Stimulated activated CD8-positive, alpha-beta memory T cell treated with anti-CD3 and anti-CD28 coated beads, Interleukin-4, amount 100 ng/mL, for 48 hours (primary cell): ENCODE data around the gene RYR1.
"Not testable (repeated sequence)": the region's sequence is repeated elsewhere in the genome, so short reads cannot be mapped to it uniquely, and the experiment has no call there.

ENCODE experiments used
- DNase-seq: peaks from one replicate; pipeline ENCODE4 v3.0.0-alpha.2; 2020

The RYR1 gene

GRCh38 chr19:38463365-38463764 is 29.9 kb downstream of the RYR1 start:
- no peak for DNase-seq

GRCh38 chr19:38464421-38465082 is 31.1 kb downstream of the RYR1 start:
- DNase-seq = no peak

DNA sequence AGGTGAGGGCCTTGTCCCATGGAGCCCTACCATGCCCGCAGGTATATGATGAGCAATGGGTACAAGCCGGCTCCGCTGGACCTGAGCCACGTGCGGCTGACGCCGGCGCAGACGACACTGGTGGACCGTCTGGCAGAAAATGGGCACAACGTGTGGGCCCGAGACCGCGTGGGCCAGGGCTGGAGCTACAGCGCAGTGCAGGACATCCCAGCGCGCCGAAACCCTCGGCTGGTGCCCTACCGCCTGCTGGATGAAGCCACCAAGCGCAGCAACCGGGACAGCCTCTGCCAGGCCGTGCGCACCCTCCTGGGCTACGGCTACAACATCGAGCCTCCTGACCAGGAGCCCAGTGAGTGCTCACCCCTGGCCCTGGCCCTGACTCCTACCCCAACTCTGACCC is 32.6 kb downstream of the RYR1 start:
- no peak for DNase-seq

- no peak for DNase-seq
Observed at GRCh38 chr19:38467541-38468525, 34.3 kb downstream of the RYR1 start.

GRCh38 chr19:38469151-38469550 is 35.7 kb downstream of the RYR1 start:
- no peak for DNase-seq

DNA sequence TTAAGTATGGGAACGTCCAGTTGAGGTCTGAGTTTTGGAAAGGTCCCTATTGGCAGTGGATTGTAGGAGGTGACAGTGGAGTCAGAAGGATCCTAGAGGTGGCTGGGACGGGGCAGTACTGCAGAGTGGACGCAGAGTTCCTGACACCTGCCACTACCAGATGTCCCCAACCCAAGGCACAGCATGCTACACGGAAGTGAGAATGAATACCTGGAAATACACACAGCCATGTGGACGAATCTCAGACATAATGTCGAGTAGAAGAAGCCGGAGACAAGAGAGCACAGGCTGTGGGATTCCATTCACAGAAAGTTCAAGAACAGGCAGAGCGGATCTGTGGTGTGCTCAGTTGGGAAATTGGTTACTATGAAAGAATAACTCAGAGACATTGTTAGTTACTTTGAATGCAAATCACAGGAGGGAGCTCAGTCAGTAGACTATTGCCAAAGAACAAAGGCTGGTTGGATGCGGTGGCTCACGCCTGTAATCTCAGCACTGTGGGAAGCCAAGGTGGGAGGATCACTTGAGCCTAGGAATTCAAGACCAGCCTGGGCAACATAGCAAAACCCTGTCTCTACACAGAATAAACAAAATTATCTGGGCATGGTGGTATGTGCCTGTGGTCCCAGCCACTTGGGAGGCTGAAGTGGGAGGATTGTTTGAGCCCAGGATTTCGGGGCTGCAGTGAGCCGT is 37.4 kb downstream of the RYR1 start:
- DNase-seq = no peak

DNA sequence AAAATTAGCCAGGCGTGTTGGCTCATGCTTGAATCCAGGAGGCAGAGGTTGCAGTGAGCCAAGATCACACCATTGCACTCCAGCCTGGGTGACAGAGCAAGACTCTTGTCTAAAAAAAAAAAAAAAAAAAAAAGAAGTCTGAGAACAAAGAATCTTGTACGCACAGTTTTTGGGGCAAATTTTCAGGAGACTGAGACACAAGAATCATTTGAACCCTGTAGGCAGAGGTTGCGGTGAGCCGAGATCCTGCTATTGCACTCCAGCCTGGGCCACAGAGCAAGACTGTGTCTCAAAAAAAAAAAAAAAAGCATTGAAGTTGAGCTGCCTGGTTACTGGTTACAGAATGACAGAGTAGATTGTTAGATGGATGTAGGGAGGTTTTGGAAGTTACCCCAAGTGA is 39.2 kb downstream of the RYR1 start:
- DNase-seq = not testable (repeated sequence)

DNA sequence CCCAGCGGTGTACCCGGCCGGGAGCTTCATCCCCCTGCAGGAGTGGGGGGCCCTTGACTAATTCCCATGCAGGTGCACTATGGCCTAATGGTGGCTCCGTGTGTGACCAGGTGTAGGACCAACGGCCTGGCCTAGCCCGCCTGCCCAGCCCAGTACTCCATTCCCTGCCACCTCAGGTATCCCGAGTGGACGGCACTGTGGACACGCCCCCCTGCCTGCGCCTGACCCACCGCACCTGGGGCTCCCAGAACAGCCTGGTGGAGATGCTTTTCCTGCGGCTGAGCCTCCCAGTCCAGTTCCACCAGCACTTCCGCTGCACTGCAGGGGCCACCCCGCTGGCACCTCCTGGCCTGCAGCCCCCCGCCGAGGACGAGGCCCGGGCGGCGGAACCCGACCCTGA is 39.7 kb downstream of the RYR1 start:
- no peak for DNase-seq

GRCh38 chr19:38475176-38475575 is 41.7 kb downstream of the RYR1 start:
- DNase-seq = no peak

DNA sequence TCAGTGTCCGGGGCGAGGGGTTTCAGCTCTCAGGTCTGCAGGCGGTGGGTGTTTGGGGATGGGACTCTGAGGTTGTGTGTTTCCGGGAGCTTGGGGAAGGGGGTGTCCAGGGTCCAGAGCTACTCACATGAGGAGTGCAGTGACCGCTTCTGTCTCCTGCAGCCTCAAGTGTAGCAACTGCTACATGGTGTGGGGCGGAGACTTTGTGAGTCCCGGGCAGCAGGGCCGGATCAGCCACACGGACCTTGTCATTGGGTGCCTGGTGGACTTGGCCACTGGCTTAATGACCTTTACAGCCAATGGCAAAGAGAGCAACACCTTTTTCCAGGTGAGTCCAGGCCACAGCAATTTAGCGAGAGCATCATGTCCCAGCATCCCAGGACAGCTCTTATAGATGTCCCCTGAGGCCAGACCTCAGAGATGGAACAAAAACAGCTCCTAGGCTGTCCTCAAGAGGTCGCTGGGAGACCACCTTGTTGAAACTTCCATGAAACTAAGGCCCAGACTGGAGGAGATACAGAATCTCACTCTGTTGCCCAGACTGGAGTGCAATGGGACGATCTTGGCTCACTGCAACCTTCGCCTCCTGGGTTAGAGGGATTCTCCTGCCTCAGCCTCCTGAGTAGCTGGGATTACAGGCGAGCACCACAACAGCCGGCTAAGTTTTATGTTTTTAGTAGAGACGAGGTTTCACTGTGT is 44.9 kb downstream of the RYR1 start:
- DNase-seq = no peak

GRCh38 chr19:38482496-38482895 is 49.0 kb downstream of the RYR1 start:
- no peak for DNase-seq

DNA sequence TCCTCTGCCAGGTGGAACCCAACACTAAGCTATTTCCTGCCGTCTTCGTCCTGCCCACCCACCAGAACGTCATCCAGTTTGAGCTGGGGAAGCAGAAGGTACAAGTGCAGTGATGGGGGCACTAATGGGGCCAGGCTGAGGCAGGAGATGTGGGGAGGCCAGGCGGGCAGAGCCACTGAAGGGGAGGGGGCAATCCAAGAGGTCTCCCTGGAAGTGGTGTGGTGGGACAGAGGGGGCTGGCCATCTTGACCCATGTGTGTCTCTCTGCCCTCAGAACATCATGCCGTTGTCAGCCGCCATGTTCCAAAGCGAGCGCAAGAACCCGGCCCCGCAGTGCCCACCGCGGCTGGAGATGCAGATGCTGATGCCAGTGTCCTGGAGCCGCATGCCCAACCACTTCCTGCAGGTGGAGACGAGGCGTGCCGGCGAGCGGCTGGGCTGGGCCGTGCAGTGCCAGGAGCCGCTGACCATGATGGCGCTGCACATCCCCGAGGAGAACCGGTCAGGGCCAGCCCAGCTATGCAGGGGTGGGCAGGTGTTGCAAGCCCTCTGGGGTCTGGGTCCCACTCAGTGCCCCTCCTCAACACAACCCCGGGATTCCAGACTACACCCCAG is 49.6 kb downstream of the RYR1 start:
- no peak for DNase-seq

- no peak for DNase-seq
Observed at GRCh38 chr19:38484747-38485146, 51.3 kb downstream of the RYR1 start.

- DNase-seq = no peak
Observed at GRCh38 chr19:38485541-38486285, 52.2 kb downstream of the RYR1 start.

- DNase-seq = no peak
Observed at GRCh38 chr19:38486731-38487336, 53.3 kb downstream of the RYR1 start.

- DNase-seq = no peak
Observed at GRCh38 chr19:38488096-38488495, 54.6 kb downstream of the RYR1 start.

DNA sequence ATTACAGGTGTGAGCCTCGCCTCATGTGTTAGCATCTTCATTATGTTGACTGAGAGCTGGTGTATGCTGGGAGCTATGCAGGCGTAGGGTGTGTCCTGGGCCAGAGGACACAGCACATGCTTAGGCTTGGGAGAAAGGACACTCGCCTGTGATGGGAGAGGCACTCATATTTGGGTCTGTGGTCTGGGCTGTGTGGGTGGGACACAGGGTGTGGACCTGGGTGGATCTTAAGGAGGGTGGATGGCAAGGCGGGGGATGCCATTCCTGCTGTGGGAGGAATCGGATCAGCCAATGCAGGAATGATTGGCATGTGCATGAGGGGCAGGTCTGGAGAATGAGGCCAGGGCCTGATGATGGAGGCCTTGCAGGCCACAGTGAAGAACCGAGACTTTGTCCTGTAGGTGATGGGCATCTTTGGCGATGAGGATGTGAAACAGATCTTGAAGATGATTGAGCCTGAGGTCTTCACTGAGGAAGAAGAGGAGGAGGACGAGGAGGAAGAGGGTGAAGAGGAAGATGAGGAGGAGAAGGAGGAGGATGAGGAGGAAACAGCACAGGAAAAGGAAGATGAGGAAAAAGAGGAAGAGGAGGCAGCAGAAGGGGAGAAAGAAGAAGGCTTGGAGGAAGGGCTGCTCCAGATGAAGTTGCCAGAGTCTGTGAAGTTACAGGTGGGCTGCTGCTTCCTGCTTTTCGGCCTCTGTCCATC is 55.4 kb downstream of the RYR1 start:
- DNase-seq = no peak

GRCh38 chr19:38490861-38491260 is 57.4 kb downstream of the RYR1 start:
- DNase-seq = no peak

DNA sequence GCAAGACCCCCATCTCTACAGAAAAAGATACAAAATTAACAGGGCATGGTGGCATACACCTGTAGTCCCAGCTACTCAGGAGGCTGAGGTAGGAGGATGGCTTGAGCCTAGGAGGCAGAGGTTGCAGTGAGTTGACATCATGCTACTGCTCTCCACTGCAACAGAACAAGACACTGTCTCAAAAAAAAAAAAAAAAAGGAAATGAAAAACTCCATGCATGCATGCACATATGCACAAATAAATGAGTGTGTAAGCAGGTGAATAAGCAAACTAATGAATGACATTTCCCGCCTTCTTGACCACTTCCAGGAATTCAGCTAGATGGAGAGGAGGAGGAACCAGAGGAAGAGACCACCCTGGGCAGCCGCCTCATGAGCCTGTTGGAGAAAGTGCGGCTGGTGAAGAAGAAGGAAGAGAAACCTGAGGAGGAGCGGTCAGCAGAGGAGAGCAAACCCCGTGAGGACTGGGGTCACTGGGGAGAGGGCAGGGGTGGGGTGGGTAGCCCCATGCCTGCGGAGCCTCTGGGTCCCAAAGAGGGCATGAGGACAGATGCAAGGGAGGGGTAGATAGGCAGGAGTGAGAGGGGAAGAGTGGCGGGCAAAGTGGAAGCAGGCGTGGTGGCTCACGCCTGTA is 58.8 kb downstream of the RYR1 start:
- no peak for DNase-seq

- DNase-seq = no peak
Observed at GRCh38 chr19:38494379-38494778, 60.9 kb downstream of the RYR1 start.
